DOHH2 (cell line): ENCODE data around the gene NPM1.

Source experiments
- CTCF ChIP-seq: fragments of 200-600 bp; sonication (generic); IDR thresholded peaks from one replicate; pipeline ENCODE4 v1.5.1; 2014; ENCODE audit warnings: antibody characterized with exemption, mild to moderate bottlenecking, low read depth, low read length; ENCODE audit not compliant: poor library complexity, severe bottlenecking
- EZH2phosphoT487 ChIP-seq: fragments of 200-600 bp; sonication (generic); IDR thresholded peaks from 2 replicates; pipeline ENCODE4 v1.6.1; 2017; ENCODE audit warnings: borderline replicate concordance, mild to moderate bottlenecking, antibody characterized with exemption, low read length, moderate library complexity, mixed read lengths

GRCh38 chr5:171413153-171413910 is 25.7 kb downstream of the NPM1 start:
- TF ChIP-seq CTCF (no peak), EZH2phosphoT487 (no peak)
